Lung (tissue), 12 donors: ENCODE data around the gene BBS9. TPM values are rescaled to one million over a fixed set of nuclear protein-coding genes. Genes with fewer than 3 reads are reported as not detected.
A peak's percentile ranks its signal among the peaks of the same experiment; 100 is the strongest.

Source experiments
- ATAC-seq: fragments of 200-7000 bp; cut with Tn5 transposase; one replicate; pipeline ENCODE4 v1.9.1; 2020; ENCODE audit warnings: moderate number of reproducible peaks; ENCODE audit not compliant: insufficient read depth, low FRiP score
- DNase-seq, 3 donors: peaks; one replicate each; pipeline ENCODE4 v3.0.0-alpha.2; 2013 to 2017
- H3K27ac ChIP-seq, 2 donors: one replicate each; pipeline ENCODE4 v1.5.1; 2013; ENCODE audit warnings: mild to moderate bottlenecking in 2 of 2, moderate library complexity in 2 of 2, control low read depth in 1 of 2, inconsistent platforms in 1 of 2, low read depth in 1 of 2, low read length in 1 of 2
- H3K27me3 ChIP-seq, 3 donors: one replicate each; pipeline ENCODE4 v1.5.1; 2013; ENCODE audit warnings: low read length in 2 of 3; ENCODE audit not compliant: control insufficient read depth in 3 of 3, insufficient read depth in 3 of 3
- H3K36me3 ChIP-seq, 4 donors: one replicate each; pipeline ENCODE4 v1.5.1; 2013; ENCODE audit warnings: low read length in 4 of 4, mild to moderate bottlenecking in 1 of 4, moderate library complexity in 1 of 4; ENCODE audit not compliant: control insufficient read depth in 4 of 4, insufficient read depth in 4 of 4
- H3K4me1 ChIP-seq, 5 donors: one replicate each; pipeline ENCODE4 v1.5.1; 2013; ENCODE audit warnings: low read length in 5 of 5, mild to moderate bottlenecking in 2 of 5, moderate library complexity in 1 of 5; ENCODE audit not compliant: control insufficient read depth in 5 of 5, insufficient read depth in 5 of 5
- H3K4me3 ChIP-seq: one replicate; pipeline ENCODE4 v1.5.1; 2013; ENCODE audit warnings: mild to moderate bottlenecking, control low read depth, moderate library complexity
- H3K9ac ChIP-seq, 2 donors: one replicate each; pipeline ENCODE4 v1.5.1; 2013; ENCODE audit warnings: low read length in 2 of 2, control low read depth in 1 of 2; ENCODE audit not compliant: insufficient read depth in 1 of 2
- H3K9me3 ChIP-seq, 4 donors: one replicate each; pipeline ENCODE4 v1.5.1; 2013; ENCODE audit warnings: low read length in 3 of 4, mild to moderate bottlenecking in 1 of 4, moderate library complexity in 1 of 4; ENCODE audit not compliant: control insufficient read depth in 4 of 4, insufficient read depth in 3 of 4
- CTCF ChIP-seq: IDR thresholded peaks from 2 replicates; pipeline ENCODE4 v1.5.1; 2012; ENCODE audit warnings: mild to moderate bottlenecking; ENCODE audit errors: control extremely low read depth, extremely low read depth
- WGBS, 2 donors: extraction: QIAGEN DNeasy Blood & Tissue Kit; methylation state at CpG; one replicate each; pipeline ENCODE4 v1.1.7; 2013; 5-methylcytosine and 5-hydroxymethylcytosine counted together
- polyA plus RNA-seq, 2 donors: library from polyadenylated mRNA; stranded (reverse); fragments of 200-250 nt; gene quantifications; one replicate each; pipeline ENCODE4 v1.2.1, GENCODE V29; 2013
- total RNA-seq, 2 donors: library from RNA; depleted of rRNA in 1 of 2; stranded (reverse); fragments of >200 nt in 1 of 2; gene quantifications; one replicate each; pipeline ENCODE4 v1.2.1, GENCODE V29; 2014 to 2021
- donor health status: control.
- donor health status: control.
- donor health status: Bipolar disorder and iron deficiency.
- donor health status: healthy.
- donor health status: DM: yes; HTN: yes; CAD: no.

Gene BBS9
- total and polyA plus RNA-seq, 4 donors: 3.5 to 65.0 (median 15.2) TPM

- ATAC-seq: no peak
- Histone ChIP-seq H3K27ac (no peak overlapping the region), H3K4me1 (peaks cover 0 to 3% (median 2%) of the 10 kb centered on the region in 5 donors), H3K27me3 (no peaks in the 10 kb centered on the region), H3K9me3 (no peaks in the 10 kb centered on the region), H3K4me3 (no peak overlapping the region), H3K36me3 (no peaks in the 10 kb centered on the region), H3K9ac (no peak overlapping the region)
- no peak for DNase-seq
- 81 to 90% methylated on average over 3 of the region's 3 CpGs for WGBS, 2 donors
- TF ChIP-seq CTCF: no peak
Observed at GRCh38 chr7:33550979-33551378, 421.6 kb downstream of the BBS9 start.

GRCh38 chr7:33554046-33554445, 424.7 kb downstream of the BBS9 start:
- Histone ChIP-seq H3K27ac (no peak overlapping the region), H3K9me3 (no peaks in the 10 kb centered on the region), H3K9ac (no peak overlapping the region), H3K27me3 (no peaks in the 10 kb centered on the region), H3K4me1 (peaks cover 0 to 4% (median 2%) of the 10 kb centered on the region in 5 donors), H3K36me3 (no peaks in the 10 kb centered on the region), H3K4me3 (no peak overlapping the region)
- 90 to 92% methylated on average over 1 of the region's 1 CpG for WGBS, 2 donors
- TF ChIP-seq CTCF: no peak
- DNase-seq (no peak), ATAC-seq (no peak)

- Histone ChIP-seq H3K27me3 (no peaks in the 10 kb centered on the region), H3K9me3 (no peaks in the 10 kb centered on the region), H3K27ac (no peak overlapping the region), H3K4me1 (peaks cover 0 to 4% (median 2%) of the 10 kb centered on the region in 5 donors), H3K9ac (no peak overlapping the region), H3K4me3 (no peak overlapping the region), H3K36me3 (no peaks in the 10 kb centered on the region)
- WGBS, 2 donors: 66 to 75% methylated on average over 4 of the region's 4 CpGs
- no peak for TF ChIP-seq CTCF
- DNase-seq (peak in 1 of 3 donors; percentile 37), ATAC-seq (no peak)
Observed at GRCh38 chr7:33554576-33554975, 425.2 kb downstream of the BBS9 start.

GRCh38 chr7:33556472-33556871, 427.1 kb downstream of the BBS9 start:
- Histone ChIP-seq H3K4me1 (peaks cover 0 to 4% (median 0%) of the 10 kb centered on the region in 5 donors), H3K27me3 (no peaks in the 10 kb centered on the region), H3K4me3 (no peak overlapping the region), H3K36me3 (no peaks in the 10 kb centered on the region), H3K9me3 (no peaks in the 10 kb centered on the region), H3K27ac (no peak overlapping the region), H3K9ac (no peak overlapping the region)
- DNase-seq (no peak), ATAC-seq (no peak)
- TF ChIP-seq CTCF: no peak
